ENCODE measurements around the gene GTSF1L.

Gene GTSF1L

GRCh38 chr20:43723186-43723585, 3.6 kb downstream of the GTSF1L start:
- Histone ChIP-seq H3K27ac (replicated peaks) (peak overlapping the region; percentile 92), H3K4me3 (replicated peaks; ENCODE audit: insufficient read depth, low read length) (no peak overlapping the region), H3K27me3 (ENCODE audit: insufficient read depth, poor library complexity, severe bottlenecking) (no peaks in the 10 kb centered on the region)
- TF ChIP-seq REST (IDR thresholded peaks at IDR 0.05; ENCODE audit: insufficient replicate concordance, low read depth) = no peak
- no peak for TF ChIP-seq POLR2AphosphoS5 (IDR thresholded peaks at IDR 0.05; ENCODE audit: low read depth)
- no peak for TF ChIP-seq CTCF (IDR thresholded peaks at IDR 0.05; ENCODE audit: insufficient read depth, low read length)
- TF ChIP-seq SPI1 (IDR thresholded peaks at IDR 0.05; ENCODE audit: borderline replicate concordance, low read depth) = no peak
- no peak for TF ChIP-seq GABPA (IDR thresholded peaks at IDR 0.05; ENCODE audit: low read depth)
- DNase-seq (ENCODE audit: low read depth in 1 of 2, low spot score in 1 of 2) = no peak

GRCh38 chr20:43722153-43722505, 4.7 kb downstream of the GTSF1L start:
- TF ChIP-seq GABPA (IDR thresholded peaks at IDR 0.05; ENCODE audit: low read depth) (no peak), SPI1 (IDR thresholded peaks at IDR 0.05; ENCODE audit: borderline replicate concordance, low read depth) (no peak), REST (IDR thresholded peaks at IDR 0.05; ENCODE audit: insufficient replicate concordance, low read depth) (no peak), CTCF (IDR thresholded peaks at IDR 0.05; ENCODE audit: insufficient read depth, low read length) (no peak), POLR2AphosphoS5 (IDR thresholded peaks at IDR 0.05; ENCODE audit: low read depth) (no peak)
- Histone ChIP-seq H3K27me3 (ENCODE audit: insufficient read depth, poor library complexity, severe bottlenecking) (no peaks in the 10 kb centered on the region), H3K27ac (replicated peaks) (no peak overlapping the region), H3K4me3 (replicated peaks; ENCODE audit: insufficient read depth, low read length) (no peak overlapping the region)
- no peak for DNase-seq (ENCODE audit: low read depth in 1 of 2, low spot score in 1 of 2)

GRCh38 chr20:43721429-43722152, 5.2 kb downstream of the GTSF1L start:
- no peak overlapping the region for H3K27ac ChIP-seq (replicated peaks)
- TF ChIP-seq CTCF (IDR thresholded peaks at IDR 0.05; ENCODE audit: insufficient read depth, low read length) (no peak), GABPA (IDR thresholded peaks at IDR 0.05; ENCODE audit: low read depth) (no peak), REST (IDR thresholded peaks at IDR 0.05; ENCODE audit: insufficient replicate concordance, low read depth) (no peak), POLR2AphosphoS5 (IDR thresholded peaks at IDR 0.05; ENCODE audit: low read depth) (no peak)
- H3K27me3 ChIP-seq (ENCODE audit: insufficient read depth, poor library complexity, severe bottlenecking) = no peaks in the 10 kb centered on the region
- DNase-seq (ENCODE audit: low read depth in 1 of 2, low spot score in 1 of 2) = no peak
- no peak overlapping the region for H3K4me3 ChIP-seq (replicated peaks; ENCODE audit: insufficient read depth, low read length)

Measured in HL-60 (cell line).